Adrenal gland (tissue), 12 donors: Measurements from ENCODE around the gene RGS7. TPM values are rescaled to one million over a fixed set of nuclear protein-coding genes. Genes with fewer than 3 reads are reported as not detected.

Source experiments
- DNase-seq, 7 donors: peaks; one replicate each; pipeline ENCODE4 v3.0.0-alpha.2; 2019 to 2020
- H3K27ac ChIP-seq, 5 donors: fragments of 200-600 bp; sonication (generic) in 4 of 5; 1 replicate in 3 of 5; 2 replicates in 2 of 5; pipeline versions ENCODE4 v1.5.1 to v1.8.0; 2016 to 2020; ENCODE audit warnings: mild to moderate bottlenecking in 1 of 5
- H3K27me3 ChIP-seq: fragments of 200-600 bp; 2 replicates; pipeline ENCODE4 v1.8.0; 2021
- H3K36me3 ChIP-seq, 2 donors: fragments of 200-600 bp; replicated peaks in 1 of 2; 1 replicate in 1 of 2; 2 replicates in 1 of 2; pipeline versions ENCODE4 v1.5.1 to v1.8.0; 2018 to 2022
- H3K4me1 ChIP-seq, 2 donors: fragments of 200-600 bp; replicated peaks in 1 of 2; 1 replicate in 1 of 2; 2 replicates in 1 of 2; pipeline versions ENCODE4 v1.5.1 to v1.8.0; 2018 to 2021
- H3K4me3 ChIP-seq, 4 donors: fragments of 200-600 bp; sonication (generic) in 3 of 4; one replicate each; pipeline ENCODE4 v1.5.1; 2016 to 2018
- H3K9me3 ChIP-seq, 3 donors: fragments of 200-600 bp; sonication (generic) in 1 of 3; replicated peaks in 1 of 3; 1 replicate in 2 of 3; 2 replicates in 1 of 3; pipeline versions ENCODE4 v1.5.1 to v1.8.0; 2016 to 2021
- CTCF ChIP-seq, 6 experiments: fragments of 450-650 bp in 4 of 6; fragments of 200-600 bp in 2 of 6; sonication (generic) in 1 of 6; IDR thresholded peaks; 1 replicate in 5 of 6; 2 replicates in 1 of 6; pipeline versions ENCODE4 v1.5.1 to v1.8.0; 2016 to 2021; ENCODE audit warnings: antibody characterized with exemption in 6 of 6, mild to moderate bottlenecking in 2 of 6, moderate library complexity in 1 of 6
- POLR2A ChIP-seq, 2 donors: fragments of 450-650 bp; IDR thresholded peaks; one replicate each; pipeline ENCODE4 v1.6.1; 2017; ENCODE audit warnings: antibody characterized with exemption in 2 of 2, mild to moderate bottlenecking in 2 of 2, moderate library complexity in 1 of 2
- WGBS, 4 donors: extraction: QIAGEN DNeasy Blood & Tissue Kit in 2 of 4; methylation state at CpG; one replicate each; pipeline versions ENCODE4 v1.1.5 to v1.1.7; 2013 to 2017; 5-methylcytosine and 5-hydroxymethylcytosine counted together
- intact Hi-C, 2 donors: fragments of 100-400 bp; cut with DNase I; formaldehyde crosslinking; loops; one replicate each; pipeline versions ENCODE4 v1.14.1 to v1.15.0; 2022 to 2023
- polyA plus RNA-seq, 3 donors: library from polyadenylated mRNA; stranded (reverse); fragments of 200-250 nt in 2 of 3; fragments of 350-450 nt in 1 of 3; fragmentation: Illumina TruSeq in 1 of 3; extraction: RNeasy Lipid Tissue Mini Kit (QIAGEN cat#74804) in 1 of 3; gene quantifications; one replicate each; pipeline ENCODE4 v1.2.3, GENCODE V29; 2013 to 2014
- total RNA-seq, 9 donors: library from RNA; depleted of rRNA in 4 of 9; stranded (reverse); fragments of >200 nt in 4 of 9; fragments of 120-200 nt in 1 of 9; fragmentation: NEBNext Ultra II Directional in 1 of 9; extraction: Animal tissue kit (Norgen Biotek cat#: 25700) in 1 of 9; gene quantifications; one replicate each; pipeline versions ENCODE4 v1.1.0 to v1.2.4, GENCODE V29; 2013 to 2023
- donor health status: healthy with polysubstance abuse.
- donor health status: Bipolar disorder and iron deficiency.
- donor health status: DM: yes; HTN: yes; CAD: no.
- donor health status: DM: no; HTN: no; CAD: no.
- donor health status: DM: no; HTN: no; CAD: no.
- donor health status: DM: yes; HTN: yes; CAD: no.

Gene RGS7
- total and polyA plus RNA-seq, 12 donors: 1.1 to 6.1 (median 3.0) TPM

- TF ChIP-seq CTCF (IDR thresholded peaks at IDR 0.05) (no peak), POLR2A (IDR thresholded peaks at IDR 0.05) (no peak)
- intact Hi-C loops: no loop called here
Measured at GRCh38 chr1:241217516-241217915, 139.5 kb downstream of the RGS7 start.

GRCh38 chr1:241215683-241216082, 141.3 kb downstream of the RGS7 start:
- Histone ChIP-seq H3K27ac (no peak overlapping the region), H3K4me3 (no peak overlapping the region), H3K27me3 (no peaks in the 10 kb centered on the region), H3K36me3 (no peaks in the 10 kb centered on the region), H3K9me3 (no peaks in the 10 kb centered on the region), H3K4me1 (peaks cover 0 to 4% of the 10 kb centered on the region in 2 donors)
- TF ChIP-seq CTCF (IDR thresholded peaks at IDR 0.05) (no peak), POLR2A (IDR thresholded peaks at IDR 0.05) (no peak)
- intact Hi-C loops: no loop called here
- DNase-seq: no peak
- 92 to 94% (median 93%) methylated on average over 9 of the region's 9 CpGs for WGBS, 4 donors

More at GRCh38 chr1:241217516-241217915, 139.5 kb downstream of the RGS7 start:
- 78 to 88% (median 85%) methylated on average over 2 of the region's 2 CpGs for WGBS, 4 donors
- no peak overlapping the region for H3K4me3 ChIP-seq
- DNase-seq: no peak
- no peak overlapping the region for H3K27ac ChIP-seq
- H3K36me3 ChIP-seq: no peaks in the 10 kb centered on the region
- peaks cover 0 to 4% of the 10 kb centered on the region in 2 donors for H3K4me1 ChIP-seq
- H3K9me3 ChIP-seq: no peaks in the 10 kb centered on the region
- no peaks in the 10 kb centered on the region for H3K27me3 ChIP-seq

DNA sequence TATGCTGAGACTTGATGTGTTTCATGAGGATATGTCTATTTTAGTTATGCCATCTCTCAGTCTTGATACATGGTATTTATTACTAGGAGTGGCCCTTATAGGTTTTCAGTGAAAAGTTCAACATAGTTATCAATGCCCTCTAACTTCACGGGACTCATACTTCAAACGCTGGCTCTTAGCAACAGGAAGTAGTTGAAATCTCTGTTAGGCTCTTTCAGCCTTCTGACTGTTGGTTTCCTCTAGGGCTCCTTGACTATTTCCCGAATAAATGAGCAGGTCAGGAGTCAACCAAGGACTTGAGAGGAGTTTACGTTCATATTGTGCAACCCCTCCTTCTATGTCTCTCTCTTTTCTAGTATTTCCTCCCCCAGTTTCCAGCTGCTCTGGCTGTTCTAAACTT, 141.8 kb downstream of the RGS7 start:
- Histone ChIP-seq H3K4me3 (no peak overlapping the region), H3K4me1 (peaks cover 0 to 4% of the 10 kb centered on the region in 2 donors), H3K9me3 (no peaks in the 10 kb centered on the region), H3K27ac (no peak overlapping the region), H3K36me3 (no peaks in the 10 kb centered on the region), H3K27me3 (no peaks in the 10 kb centered on the region)
- DNase-seq: no peak
- TF ChIP-seq POLR2A (IDR thresholded peaks at IDR 0.05) (no peak), CTCF (IDR thresholded peaks at IDR 0.05) (no peak)
- 45 to 54% (median 52%) methylated on average over 4 of the region's 4 CpGs for WGBS, 4 donors
- intact Hi-C loops: no loop called here

DNA sequence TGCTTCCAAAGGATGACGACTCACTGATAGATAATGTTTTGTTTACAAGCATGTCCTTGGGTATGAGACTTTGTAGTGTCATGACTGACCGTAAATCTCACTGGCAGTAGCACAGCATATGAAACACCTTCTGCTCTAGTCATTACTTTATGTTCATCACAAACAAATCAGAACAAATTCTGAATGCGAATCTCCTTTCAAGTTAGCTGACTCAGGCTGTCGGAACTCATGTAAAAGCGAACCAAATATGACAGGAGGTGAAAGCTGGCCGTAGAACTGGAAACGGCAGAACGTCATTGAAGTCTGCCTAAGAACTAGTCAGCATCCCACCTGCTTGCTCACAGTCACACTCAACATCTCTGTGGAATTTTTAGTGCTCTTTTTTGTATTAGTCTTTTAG, 143.9 kb downstream of the RGS7 start:
- Histone ChIP-seq H3K4me1 (peaks cover 0 to 4% of the 10 kb centered on the region in 2 donors), H3K9me3 (no peaks in the 10 kb centered on the region), H3K4me3 (peak overlapping the region in 1 of 4 donors; percentile 40), H3K36me3 (no peaks in the 10 kb centered on the region), H3K27me3 (no peaks in the 10 kb centered on the region), H3K27ac (peak overlapping the region in 2 of 5 donors; percentile 35 to 55)
- intact Hi-C loops: no loop called here
- DNase-seq: peak in 5 of 7 donors; percentile 27 to 36 (median 35)
- WGBS, 4 donors: 43 to 54% (median 50%) methylated on average over 8 of the region's 8 CpGs
- TF ChIP-seq POLR2A (IDR thresholded peaks at IDR 0.05): no peak
- TF ChIP-seq CTCF (IDR thresholded peaks at IDR 0.05): no peak
